Inferior parietal cortex (tissue), 1 donor: ENCODE results near the gene TAAR5.
"Not testable (repeated sequence)": the region's sequence is repeated elsewhere in the genome, so short reads cannot be mapped to it uniquely, and the experiment has no call there.

Experiments
- DNase-seq: peaks from one replicate; pipeline ENCODE4 v3.0.0-alpha.2; 2016; ENCODE audit errors: extremely low spot score

TAAR5 gene

GRCh38 chr6:132570221-132570777, 19.2 kb downstream of the TAAR5 start, which contains the start of gene TAAR6:
TSS of gene TAAR6 (plus strand) at chr6:132570322. CDS start at chr6:132570322, 0 bp downstream.
- peak; percentile 55 for DNase-seq

GRCh38 chr6:132569170-132569569, 20.4 kb downstream of the TAAR5 start:
- DNase-seq, result peak; percentile 82

- DNase-seq, result peak; percentile 24
Measured at GRCh38 chr6:132568611-132569010, 20.9 kb downstream of the TAAR5 start.

GRCh38 chr6:132567566-132567965, 22.0 kb downstream of the TAAR5 start:
- no peak for DNase-seq

- no peak for DNase-seq
Measured at GRCh38 chr6:132566404-132566803, 23.1 kb downstream of the TAAR5 start.

- not testable (repeated sequence) for DNase-seq
Measured at GRCh38 chr6:132560087-132560486, 29.5 kb downstream of the TAAR5 start.

GRCh38 chr6:132552372-132552771, 37.2 kb downstream of the TAAR5 start, which contains the start of gene TAAR8:
TSS of gene TAAR8 (plus strand) at chr6:132552672. CDS start at chr6:132552693, 21 bp downstream.
- no peak for DNase-seq

- DNase-seq, result no peak
Measured at GRCh38 chr6:132551214-132551613, 38.3 kb downstream of the TAAR5 start.

GRCh38 chr6:132548746-132549463, 40.6 kb downstream of the TAAR5 start:
- no peak for DNase-seq

- no peak for DNase-seq
Measured at GRCh38 chr6:132544826-132545225, 44.7 kb downstream of the TAAR5 start.
